Mucosa of gallbladder (tissue), 1 donor: ENCODE results near the gene NUP93. TPM values are rescaled to one million over a fixed set of nuclear protein-coding genes. Genes with fewer than 3 reads are reported as not detected.
"Not testable (repeated sequence)": the region's sequence is repeated elsewhere in the genome, so short reads cannot be mapped to it uniquely, and the experiment has no call there.

Experiments used
- DNase-seq: peaks from one replicate; pipeline ENCODE4 v3.0.0-alpha.2; 2020; ENCODE audit warnings: low spot score
- total RNA-seq: library from RNA; stranded (reverse); gene quantifications from one replicate; pipeline ENCODE4 v1.2.1, GENCODE V29; 2021
- donor health status: DM: no; HTN: no; CAD: no.

The NUP93 gene
- total RNA-seq, 1 donor from 2014 or later: 26.4 TPM

DNA sequence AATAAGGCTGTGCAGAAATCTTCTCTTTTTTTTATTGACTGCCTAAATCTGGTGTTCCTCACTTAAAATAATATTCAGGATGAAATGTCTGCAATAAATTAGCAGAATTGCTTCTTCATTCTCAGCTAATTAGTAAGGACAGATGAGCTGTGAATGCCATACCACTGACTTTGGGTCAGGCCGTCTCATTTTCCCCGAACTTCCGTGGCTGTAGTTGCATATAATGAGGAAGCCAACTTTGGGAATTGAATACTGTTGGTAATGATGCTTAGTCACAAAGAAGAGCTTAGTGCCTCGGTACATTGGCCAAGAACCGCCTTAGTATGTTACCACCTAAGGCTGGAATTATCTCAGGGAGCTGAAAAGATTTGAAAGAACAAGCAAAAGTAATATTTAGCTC lies 47.6 kb downstream of the NUP93 start:
- no peak for DNase-seq

DNA sequence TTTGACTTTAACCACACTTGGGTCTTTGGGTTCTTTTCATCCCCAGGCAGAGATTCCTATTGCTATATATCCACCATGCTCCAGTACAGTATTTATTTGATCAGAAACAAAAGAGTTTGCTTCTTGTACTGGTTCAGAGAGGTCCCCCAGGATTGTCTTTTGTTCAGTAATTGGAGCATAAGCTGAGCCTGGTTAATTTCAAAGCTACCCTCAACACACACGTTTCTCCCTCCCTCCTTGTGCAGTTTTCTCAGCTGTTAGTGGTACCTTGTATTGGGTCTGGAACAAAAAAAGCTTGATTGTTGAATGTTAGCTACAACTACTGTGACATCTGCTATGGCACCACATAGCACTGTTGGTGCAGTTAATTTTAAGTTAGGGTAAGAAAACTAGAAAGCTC lies 50.0 kb downstream of the NUP93 start:
- no peak for DNase-seq

- DNase-seq: no peak
Measured at GRCh38 chr16:56780646-56781045, 50.7 kb downstream of the NUP93 start.

- DNase-seq: no peak
Measured at GRCh38 chr16:56781528-56781961, 51.6 kb downstream of the NUP93 start.

DNA sequence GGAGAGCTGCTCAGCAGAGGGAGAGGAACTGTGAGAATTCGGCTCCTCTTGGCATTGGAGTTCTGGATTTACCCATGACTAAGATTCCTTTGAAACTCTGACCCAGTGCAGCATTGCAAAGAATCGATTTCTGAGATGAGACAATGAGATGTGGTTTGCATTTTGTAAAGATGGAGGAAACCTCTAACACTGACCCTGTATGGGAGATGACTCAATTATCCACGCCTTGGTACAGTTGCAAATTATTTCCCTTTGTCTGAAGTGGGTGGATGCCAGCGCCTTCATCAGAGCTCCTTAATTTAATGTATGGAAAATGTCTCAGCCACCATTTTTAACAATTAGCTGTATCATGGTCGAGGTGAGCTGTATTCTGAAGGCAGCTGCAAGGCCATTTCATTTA lies 53.4 kb downstream of the NUP93 start:
- DNase-seq: no peak

GRCh38 chr16:56785317-56785716 lies 55.4 kb downstream of the NUP93 start:
- no peak for DNase-seq

DNA sequence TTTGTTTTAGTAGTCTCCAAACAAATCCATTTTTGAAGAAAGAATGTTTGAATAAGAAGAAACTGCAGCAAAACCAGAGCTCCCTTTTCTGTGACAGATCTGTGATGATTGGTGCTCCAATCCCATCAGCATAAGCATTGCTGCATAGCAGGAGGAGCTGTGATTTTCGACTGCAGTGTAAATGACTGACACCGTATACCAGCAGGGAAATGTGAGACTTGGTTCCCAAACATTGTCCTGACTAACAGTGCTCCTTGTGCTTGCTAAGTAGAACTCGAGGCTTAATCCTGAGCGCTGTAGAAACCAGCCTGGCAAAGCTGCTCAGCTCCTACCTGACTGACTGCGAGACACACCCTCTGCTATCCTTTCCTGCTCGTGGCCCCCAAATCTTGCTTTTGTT lies 57.2 kb downstream of the NUP93 start:
- no peak for DNase-seq

DNA sequence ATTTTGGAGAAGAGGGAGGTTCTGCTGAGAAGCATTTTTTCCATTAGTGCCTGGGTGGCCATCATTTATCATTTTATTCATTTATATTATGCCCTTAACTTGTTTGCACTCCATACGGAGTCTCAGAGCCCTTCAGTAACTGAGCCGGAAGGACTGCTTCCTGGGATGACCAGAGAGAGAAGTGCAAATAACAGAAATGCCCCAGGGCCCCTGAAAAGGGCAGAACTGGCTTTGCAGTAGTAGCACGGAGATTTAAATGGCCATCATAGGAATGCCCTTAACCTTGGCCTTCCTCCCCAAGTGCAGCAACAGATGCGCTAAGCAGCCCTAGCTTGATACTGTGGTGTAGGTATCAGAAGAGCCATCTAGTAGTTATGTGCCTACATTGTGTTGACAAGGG lies 58.5 kb downstream of the NUP93 start:
- DNase-seq: no peak

GRCh38 chr16:56789360-56789759 lies 59.4 kb downstream of the NUP93 start:
- peak; percentile 39 for DNase-seq

DNA sequence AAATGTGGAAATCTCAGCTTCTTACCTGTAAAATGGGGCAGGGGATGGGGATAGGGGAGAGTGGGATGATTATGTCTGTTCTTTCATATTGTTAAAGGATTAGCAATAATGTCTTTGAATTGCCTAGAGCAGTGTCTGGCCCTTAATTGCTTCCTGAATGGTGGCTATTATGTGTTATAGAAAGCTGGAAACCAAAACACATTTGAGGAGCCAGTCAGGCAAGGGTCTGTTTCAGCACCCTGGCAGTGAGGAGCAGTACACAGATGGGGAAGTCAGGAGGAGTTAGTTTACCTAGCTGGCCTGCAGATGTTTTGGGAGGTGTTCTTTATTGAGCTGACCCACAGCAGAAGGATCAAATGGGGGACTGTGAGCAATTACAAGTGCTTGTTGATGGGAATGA lies 63.0 kb downstream of the NUP93 start:
- no peak for DNase-seq

DNA sequence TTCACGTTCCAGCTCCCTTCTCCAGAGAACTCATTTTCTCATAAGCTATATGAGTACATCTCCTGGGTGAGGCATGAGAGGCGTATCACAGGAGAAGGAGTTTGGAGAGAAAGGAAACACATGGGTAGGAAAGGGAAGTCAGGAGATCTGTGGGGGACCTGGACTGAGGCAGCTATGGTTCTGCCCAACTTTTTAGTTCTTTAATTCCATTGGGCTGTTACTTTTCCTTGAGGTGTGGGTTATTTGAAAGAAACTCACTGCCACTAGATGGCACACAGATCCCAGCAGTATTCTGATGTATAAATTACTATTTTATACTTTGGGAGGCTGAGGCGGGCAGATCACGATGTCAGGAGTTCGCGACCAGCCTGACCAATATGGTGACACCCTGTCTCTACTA lies 63.6 kb downstream of the NUP93 start:
- DNase-seq: no peak

DNA sequence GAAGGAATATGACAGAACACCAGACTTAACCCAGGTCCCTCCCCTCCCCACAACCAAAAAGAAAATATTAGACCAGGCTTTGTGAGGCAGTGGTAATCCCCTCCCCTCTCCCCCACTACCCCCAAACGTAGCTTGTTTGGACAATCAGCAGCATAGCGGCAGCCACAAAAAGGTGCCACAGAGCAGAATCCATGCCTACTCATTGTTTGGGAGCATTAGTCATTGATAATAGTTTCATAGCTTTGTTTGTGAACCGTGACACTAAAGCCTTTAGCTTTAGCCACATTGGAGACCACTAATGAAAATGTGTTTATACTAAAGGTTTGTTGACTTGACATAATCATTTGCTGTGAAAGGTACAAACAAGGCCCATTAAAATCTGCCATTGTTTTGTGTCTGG lies 65.1 kb downstream of the NUP93 start:
- DNase-seq: no peak

DNA sequence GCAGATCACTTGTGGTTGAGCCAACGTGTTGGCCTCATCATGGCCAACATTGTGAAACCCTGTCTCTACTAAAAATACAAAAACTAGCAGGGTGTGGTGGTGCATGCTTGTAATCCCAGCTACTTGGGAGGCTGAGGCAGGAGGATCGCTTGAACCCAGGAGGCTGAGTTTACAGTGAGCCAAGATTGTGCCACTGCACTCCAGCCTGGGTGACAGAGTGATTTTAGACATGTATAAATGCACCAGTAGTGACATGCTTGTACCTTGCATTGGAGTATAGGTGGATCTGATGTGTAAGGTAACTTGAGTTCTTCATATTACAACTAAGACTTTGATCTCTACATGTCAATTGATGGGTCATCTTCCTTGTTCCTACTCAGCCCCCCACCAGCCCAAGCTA lies 67.1 kb downstream of the NUP93 start:
- DNase-seq: not testable (repeated sequence)

GRCh38 chr16:56797861-56798260 lies 67.9 kb downstream of the NUP93 start:
- DNase-seq: no peak

- DNase-seq: no peak
Measured at GRCh38 chr16:56798955-56799354, 69.0 kb downstream of the NUP93 start.

GRCh38 chr16:56800355-56800754 lies 70.4 kb downstream of the NUP93 start:
- no peak for DNase-seq

DNA sequence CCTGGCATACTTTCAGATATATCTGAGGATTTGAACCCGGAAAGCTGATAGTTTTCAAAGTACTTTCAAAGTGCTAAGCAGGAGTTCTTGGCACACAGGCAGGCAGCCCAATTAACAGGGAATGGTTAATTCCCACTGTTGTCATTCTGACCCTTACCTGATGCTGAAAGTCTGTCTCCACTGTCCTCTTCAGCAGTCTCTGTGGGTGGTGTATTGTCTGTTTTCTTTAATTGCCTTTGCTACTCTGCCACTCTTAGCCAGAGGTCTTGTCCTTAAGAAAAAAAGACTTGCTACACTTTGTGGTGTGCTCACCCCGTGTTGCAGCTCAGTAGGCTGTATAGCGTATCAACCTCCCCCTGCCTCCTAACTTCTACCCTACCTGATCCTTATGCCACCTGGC lies 71.8 kb downstream of the NUP93 start:
- DNase-seq: no peak

- no peak for DNase-seq
Measured at GRCh38 chr16:56807011-56807675, 77.2 kb downstream of the NUP93 start.

GRCh38 chr16:56807676-56808067 lies 77.7 kb downstream of the NUP93 start:
- not testable (repeated sequence) for DNase-seq

- no peak for DNase-seq
Measured at GRCh38 chr16:56810954-56811353, 81.0 kb downstream of the NUP93 start.

DNA sequence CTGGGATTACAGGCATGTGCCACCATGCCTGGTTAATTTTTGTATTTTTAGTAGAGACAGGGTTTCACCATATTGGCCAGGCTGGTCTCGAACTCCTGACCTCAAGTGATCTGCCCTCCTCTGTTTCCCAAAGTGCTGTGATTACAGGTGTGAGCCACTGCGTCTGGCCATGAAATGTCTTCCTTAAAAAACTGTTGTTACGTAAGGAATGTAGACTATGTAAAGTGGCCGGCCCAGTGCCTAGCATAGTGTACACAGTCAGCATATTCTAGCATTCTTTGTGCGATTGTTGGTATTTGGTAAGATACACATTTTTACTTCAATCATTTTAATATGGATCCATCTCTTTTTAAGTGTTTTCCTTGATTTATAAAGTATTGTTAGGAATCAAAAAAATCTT lies 81.7 kb downstream of the NUP93 start:
- DNase-seq: not testable (repeated sequence)

- no peak for DNase-seq
Measured at GRCh38 chr16:56812884-56813283, 83.0 kb downstream of the NUP93 start.

DNA sequence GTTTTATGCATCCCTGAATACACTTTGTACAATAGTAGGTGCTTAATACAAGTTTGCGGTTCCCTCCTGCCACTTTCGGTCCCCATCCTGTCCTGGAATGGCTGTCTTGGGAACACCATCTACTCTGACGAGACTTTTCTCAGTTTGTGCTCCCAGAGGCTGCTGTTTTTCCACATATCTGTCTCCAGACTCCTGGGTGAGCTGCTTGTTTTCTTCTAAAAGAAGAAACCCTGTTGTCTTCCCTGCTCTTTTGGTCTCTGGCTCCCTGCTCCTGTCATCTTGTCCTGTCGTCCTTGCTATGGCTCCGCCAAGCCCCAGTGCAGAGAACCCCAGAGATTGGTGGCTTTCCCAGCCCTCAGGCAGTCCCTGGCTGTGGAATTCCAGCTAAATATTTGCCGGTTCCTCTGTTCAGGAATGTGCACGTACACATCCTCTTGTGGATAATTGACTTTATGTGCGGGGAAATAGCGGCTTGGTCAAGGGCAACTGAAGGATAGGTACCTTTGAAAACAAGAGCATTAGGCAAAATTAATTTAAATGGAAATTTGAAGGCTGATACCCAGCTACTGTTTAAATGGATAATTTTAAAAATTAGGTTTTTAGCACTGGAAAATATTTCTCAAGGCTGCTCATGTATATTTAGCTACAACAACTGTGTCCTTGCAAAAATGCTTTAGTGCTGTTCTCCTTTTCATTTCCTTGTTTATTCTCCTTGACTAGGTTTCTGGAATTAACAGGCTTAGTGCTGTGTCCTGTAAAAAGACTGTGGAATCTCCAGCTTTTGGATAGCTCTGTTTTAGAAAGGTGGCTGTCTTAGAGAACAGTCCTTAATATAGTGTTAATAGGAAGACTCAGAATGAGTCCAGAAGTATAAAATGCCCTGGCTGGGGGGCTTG lies 84.9 kb downstream of the NUP93 start:
- no peak for DNase-seq
